Activated CD4-positive, alpha-beta T cell treated with anti-CD3 and anti-CD28 coated beads, Interleukin-2, Interleukin-4, amounts not matched to agents 100 ng/mL and 50 ng/mL, durations not matched to agents 16 hours and 8 hours (primary cell): Measurements from ENCODE around the gene TMEM191B.
"Not testable (repeated sequence)": the region's sequence is repeated elsewhere in the genome, so short reads cannot be mapped to it uniquely, and the experiment has no call there.

Experiments used
- DNase-seq: peaks from one replicate; pipeline ENCODE4 v3.0.0-alpha.2; 2020; ENCODE audit warnings: low spot score

Gene TMEM191B

DNA sequence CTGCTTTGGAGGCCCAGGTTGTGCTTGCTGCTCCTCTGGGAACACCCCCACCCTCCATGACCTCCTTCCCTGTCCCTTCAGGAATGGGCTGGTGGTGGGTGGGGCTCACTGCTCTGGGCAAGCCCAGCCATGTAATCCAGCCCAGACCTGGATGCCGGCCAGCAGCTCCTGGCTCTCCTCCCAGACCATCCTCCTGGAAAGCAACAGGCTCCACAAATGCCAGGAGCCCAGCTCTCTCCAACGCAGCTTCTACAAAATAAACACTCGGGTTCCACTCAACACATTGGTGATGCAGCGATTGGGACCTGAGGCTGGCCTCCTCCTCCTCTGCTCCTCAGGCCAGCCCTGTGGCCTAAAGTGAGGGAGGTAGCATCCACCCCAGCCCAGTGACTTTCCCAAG is 30.9 kb downstream of the TMEM191B start:
- DNase-seq = not testable (repeated sequence)

DNA sequence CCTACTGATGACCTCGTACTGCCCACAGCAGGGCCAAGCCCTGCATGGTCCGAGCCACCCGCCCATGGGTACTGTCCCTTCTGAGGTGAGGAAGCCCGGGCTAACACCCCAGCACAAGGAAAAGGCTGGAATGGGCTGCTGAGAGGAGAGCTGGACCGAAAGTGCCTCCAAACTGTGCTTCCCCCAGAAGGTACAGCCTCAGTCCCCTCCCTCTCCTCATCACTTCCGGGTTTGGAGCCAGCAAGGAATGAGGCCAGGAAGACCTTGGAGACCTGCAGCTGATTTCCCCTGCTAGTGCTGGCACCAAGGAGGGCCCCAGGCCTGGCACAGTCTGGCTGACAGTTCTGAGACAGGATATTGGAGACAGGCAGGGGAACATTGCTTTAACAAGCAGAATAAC is 31.3 kb downstream of the TMEM191B start:
- not testable (repeated sequence) for DNase-seq

DNA sequence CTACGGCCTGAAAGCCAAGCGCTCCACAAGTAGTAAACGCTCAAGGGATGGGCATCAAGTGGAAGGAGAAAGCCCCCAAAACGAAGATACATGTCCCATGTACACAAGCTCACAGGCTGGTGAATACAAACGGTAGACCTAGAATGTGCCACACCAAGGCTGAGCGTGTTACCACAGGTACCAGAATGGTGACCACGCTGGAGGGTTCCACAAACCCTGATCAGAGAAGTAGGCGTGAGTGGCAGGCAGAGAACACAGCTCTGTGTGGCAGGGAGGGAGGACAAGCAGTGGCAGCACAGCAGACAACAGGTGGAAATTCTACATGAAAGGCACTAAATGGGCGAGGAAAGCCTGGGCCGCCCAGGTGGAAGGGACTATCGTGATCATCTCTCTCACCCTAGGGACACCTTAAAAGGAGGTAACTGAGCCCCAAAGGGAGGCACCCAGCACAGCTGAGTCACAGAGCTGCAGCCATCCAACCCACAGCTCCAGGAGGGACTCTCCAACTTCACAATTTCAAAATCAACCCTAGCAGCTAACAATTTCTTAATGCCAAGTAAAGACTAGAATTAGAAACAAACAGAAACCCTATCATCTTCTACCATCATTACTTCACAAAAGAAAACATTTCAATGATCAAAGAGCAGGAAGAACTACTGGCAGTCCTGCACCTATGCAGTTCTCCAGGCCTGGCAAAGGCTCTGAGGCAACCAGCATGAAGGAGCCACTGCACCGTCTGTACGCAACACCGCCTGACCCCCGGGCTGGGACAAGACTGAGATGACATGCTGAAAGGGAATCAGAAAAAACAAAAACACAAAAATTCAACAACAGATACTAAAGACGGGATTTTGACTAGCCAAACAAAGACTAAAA is 32.7 kb downstream of the TMEM191B start:
- not testable (repeated sequence) for DNase-seq

DNA sequence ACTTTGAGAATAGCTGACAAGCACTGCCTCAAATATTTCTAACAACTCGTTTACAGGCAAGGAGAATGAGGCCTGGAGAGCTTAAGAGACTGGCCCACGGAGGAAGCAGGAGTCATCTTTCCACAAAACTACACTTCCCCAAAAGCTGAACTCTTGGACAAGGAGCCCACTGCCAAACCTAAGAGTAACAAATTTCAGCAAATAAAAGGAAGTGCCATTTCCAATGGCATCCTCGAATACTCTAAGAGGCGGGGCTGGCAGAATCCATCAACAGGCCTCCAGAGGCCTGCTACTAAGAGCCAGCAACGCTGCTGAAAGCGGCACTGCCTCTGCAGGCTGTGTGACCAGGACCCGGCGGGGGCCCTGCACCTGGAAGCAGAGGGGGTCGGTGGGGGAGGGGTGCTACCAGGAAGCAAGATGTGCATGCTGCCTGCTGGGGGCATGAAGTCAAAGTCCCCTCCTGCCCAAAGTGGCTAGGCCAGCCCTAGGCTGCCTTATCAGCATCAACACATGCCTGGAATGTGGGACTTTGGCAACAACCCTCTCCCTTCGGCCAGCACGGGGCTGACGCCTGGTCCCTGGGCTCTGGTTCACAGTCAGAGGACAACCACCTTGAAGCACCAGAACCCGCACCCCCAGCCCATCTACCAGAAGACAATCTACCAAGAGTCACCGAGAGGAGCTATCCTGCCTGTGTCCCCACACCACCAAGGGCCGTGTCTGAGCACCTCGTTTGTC is 43.1 kb downstream of the TMEM191B start:
- DNase-seq = not testable (repeated sequence)

DNA sequence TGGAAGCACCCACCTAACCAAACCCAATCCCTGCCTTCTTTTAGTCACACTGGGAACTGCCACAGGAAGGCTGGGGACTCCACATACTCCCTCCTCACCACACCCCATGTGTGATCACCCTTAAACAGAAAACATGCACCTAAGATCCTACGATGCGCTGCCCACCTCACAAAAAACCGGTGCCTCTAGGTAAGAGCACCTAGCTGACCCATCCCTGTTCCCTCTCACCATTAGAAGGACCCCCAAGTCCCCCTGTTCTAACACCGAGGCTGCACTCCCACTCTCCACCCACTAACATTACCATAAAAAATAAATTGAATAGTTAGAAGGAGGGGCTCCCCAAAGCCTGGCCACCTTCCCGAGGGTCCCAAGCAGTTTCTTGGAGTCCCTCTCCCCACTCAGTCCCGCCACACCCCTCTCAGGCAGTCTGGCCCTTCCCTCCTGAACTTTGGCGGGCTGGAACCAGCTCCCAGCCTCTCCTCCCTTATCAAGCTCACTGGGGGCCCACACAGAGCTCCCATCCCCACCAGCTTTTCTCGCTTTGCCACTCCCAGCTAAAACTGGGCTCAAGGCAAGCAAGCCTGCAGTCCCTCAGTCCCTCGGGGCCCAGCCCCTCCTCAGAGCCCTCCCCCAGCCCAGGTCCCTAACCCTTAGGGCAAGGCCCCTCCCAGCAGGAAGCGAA is 46.0 kb downstream of the TMEM191B start:
- DNase-seq = not testable (repeated sequence)

DNA sequence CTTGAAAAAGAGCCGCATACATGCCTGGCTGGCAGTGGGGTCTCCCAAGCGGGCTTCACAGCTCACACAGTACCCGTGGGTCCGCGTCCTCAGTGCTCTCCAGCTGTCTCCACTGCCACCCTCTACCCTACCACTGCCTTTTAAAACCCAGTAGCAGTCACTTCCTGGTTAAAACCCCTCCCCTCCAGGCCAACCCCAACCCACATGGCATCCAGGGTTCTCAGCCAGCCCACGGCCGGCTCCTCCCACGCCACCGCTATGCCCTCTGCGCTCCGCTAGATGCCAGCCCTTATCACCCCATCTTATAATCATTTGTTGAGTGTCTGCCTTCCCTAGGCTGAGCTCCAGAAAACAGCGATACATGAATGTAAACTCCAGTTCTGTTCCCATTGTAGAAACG is 47.0 kb downstream of the TMEM191B start:
- DNase-seq = not testable (repeated sequence)

DNA sequence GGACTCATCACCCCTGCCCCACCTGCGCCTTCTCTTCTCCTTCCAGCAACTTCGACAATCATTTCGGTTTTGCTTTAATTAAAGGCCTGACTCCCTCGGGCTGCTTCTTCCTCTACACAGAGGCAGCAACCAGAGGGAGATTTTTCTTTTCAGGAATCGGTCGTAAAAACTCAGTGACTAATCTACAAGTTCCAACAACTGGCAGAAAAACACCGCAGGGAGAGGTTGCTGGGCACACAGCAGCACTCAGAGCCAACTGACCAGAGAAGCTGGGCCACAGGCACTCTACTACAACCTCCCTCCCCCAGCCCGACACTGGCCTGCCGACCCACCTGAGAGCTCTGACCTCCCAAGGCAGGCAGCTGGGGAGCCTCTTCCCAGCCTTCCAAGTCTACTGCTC is 48.1 kb downstream of the TMEM191B start:
- DNase-seq = not testable (repeated sequence)

DNA sequence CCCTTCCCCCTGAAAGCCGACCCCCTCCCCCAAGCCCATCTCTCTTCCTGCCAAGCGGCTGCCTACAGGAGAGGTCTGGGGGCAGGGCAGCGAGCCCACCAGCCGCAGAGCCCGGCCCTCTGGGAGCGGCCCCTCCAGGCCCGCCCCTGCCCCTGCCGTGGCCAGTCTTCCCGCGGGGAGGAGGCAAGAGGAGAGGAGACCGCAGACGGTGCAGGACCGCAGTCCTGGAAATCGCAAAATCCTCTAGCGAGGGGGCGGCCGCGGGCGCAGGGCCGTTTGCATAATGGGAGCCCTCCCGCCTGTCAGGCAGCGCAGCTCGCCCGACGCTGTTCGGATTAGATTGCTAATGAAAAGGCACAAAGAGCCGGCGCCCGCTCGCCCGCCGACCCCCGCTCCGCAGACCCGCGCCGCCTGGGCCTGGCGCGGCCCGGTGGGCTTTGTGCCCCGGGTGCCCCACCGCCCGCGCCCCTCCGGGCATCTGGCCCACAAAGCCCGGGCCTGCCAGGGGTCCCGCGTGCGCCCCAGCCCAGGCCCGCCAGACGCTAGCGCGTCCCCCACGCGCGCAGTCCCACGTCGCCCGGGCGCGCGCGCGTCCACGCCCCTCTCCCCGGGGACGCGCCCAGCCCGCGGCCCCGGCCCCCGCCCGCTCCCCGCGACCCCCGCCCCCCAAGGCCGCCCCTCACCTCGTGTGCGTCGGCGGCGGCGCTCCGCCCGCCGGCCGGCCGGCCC is 49.7 kb downstream of the TMEM191B start:
- DNase-seq = not testable (repeated sequence)

DNA sequence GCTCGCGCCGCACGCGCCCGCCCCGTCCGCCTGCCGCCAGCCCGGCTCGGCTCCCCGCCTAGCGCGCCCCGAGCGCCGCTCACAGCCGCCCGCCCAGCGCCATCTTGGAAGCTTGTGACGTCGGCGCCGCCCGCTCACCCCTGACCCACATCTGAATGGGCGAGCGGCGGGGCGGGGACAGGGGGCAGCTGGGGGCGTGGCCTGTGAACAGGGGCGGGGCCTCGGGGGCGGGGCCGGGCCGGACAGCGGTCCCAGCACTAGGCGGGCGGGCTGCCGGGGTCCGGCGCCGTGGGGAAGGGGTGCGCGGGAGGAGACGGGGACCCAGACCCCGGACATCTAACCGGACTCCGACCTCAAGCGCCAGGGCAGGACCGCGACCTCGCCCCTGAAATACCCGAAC is 50.2 kb downstream of the TMEM191B start:
- DNase-seq = not testable (repeated sequence)
